Stimulated activated naive B cell treated with anti-CD40 and anti-IgM and Interleukin-4, amounts not matched to agents 10 μg/mL and 1 μg/mL and 100 μg/mL, for 72 hours (primary cell): ENCODE measurements around the gene PRTFDC1.
"Not testable (repeated sequence)": the region's sequence is repeated elsewhere in the genome, so short reads cannot be mapped to it uniquely, and the experiment has no call there.

Experiments used
- ATAC-seq, 2 donors: fragments of 150-1000 bp; cut with Tn5 transposase; replicated peaks; 2 replicates each; pipeline ENCODE4 v1.10.0; 2021; ENCODE audit warnings: moderate library complexity in 1 of 2
- DNase-seq: peaks from one replicate; pipeline ENCODE4 v3.0.0; 2021
- H3K27ac Mint-ChIP-seq: one replicate; pipeline ENCODE4 v1.8.0; 2022; ENCODE audit warnings: mild to moderate bottlenecking, mixed read lengths
- H3K27me3 Mint-ChIP-seq, 2 donors: one replicate each; pipeline ENCODE4 v1.8.0; 2022; ENCODE audit warnings: mixed read lengths in 2 of 2
- H3K36me3 Mint-ChIP-seq, 2 donors: one replicate each; pipeline ENCODE4 v1.8.0; 2022; ENCODE audit warnings: mixed read lengths in 2 of 2, mild to moderate bottlenecking in 1 of 2
- H3K4me1 Mint-ChIP-seq, 2 donors: one replicate each; pipeline ENCODE4 v1.8.0; 2022; ENCODE audit warnings: mixed read lengths in 2 of 2, mild to moderate bottlenecking in 1 of 2
- H3K4me3 Mint-ChIP-seq, 2 donors: one replicate each; pipeline ENCODE4 v1.8.0; 2022; ENCODE audit warnings: mild to moderate bottlenecking in 2 of 2, mixed read lengths in 2 of 2, moderate library complexity in 1 of 2
- H3K9me3 Mint-ChIP-seq, 2 donors: one replicate each; pipeline ENCODE4 v1.8.0; 2022; ENCODE audit warnings: mixed read lengths in 2 of 2, mild to moderate bottlenecking in 1 of 2

Gene PRTFDC1

GRCh38 chr10:24957624-24958051 lies 5.2 kb upstream of the PRTFDC1 start:
- ATAC-seq, H3K27ac Mint-ChIP-seq, H3K9me3 Mint-ChIP-seq, H3K36me3 Mint-ChIP-seq, H3K4me3 Mint-ChIP-seq, DNase-seq, H3K4me1 Mint-ChIP-seq: not testable (repeated sequence)
- peaks cover 29 to 38% of the 10 kb centered on the region in 2 donors for H3K27me3 Mint-ChIP-seq

- peaks cover 4 to 12% of the 10 kb centered on the region in 2 donors for H3K4me1 Mint-ChIP-seq
- H3K4me3 Mint-ChIP-seq: peak overlapping the region; percentile 64 to 72
- DNase-seq: no peak
- H3K27me3 Mint-ChIP-seq: peaks cover 41 to 63% of the 10 kb centered on the region in 2 donors
- no peak for ATAC-seq
- H3K36me3 Mint-ChIP-seq: no peaks in the 10 kb centered on the region
- H3K9me3 Mint-ChIP-seq: peaks cover 0 to 3% of the 10 kb centered on the region in 2 donors
- H3K27ac Mint-ChIP-seq: peak overlapping the region; percentile 27
Observed at GRCh38 chr10:24953675-24954074, 1.3 kb upstream of the PRTFDC1 start.

GRCh38 chr10:24952707-24953645 lies 570 bp upstream of the PRTFDC1 start:
- Mint-ChIP-seq H3K4me1 (peaks cover 4 to 12% of the 10 kb centered on the region in 2 donors), H3K4me3 (peak overlapping the region; percentile 64 to 72), H3K27ac (peak overlapping the region; percentile 27), H3K27me3 (peaks cover 45 to 63% of the 10 kb centered on the region in 2 donors), H3K9me3 (peaks cover 0 to 3% of the 10 kb centered on the region in 2 donors), H3K36me3 (no peaks in the 10 kb centered on the region)
- ATAC-seq: peak; percentile 59
- DNase-seq: no peak

- DNase-seq (no peak), ATAC-seq (no peak)
- Mint-ChIP-seq H3K9me3 (peaks cover 0 to 3% of the 10 kb centered on the region in 2 donors), H3K27ac (no peak overlapping the region), H3K27me3 (peaks cover 39 to 52% of the 10 kb centered on the region in 2 donors), H3K4me1 (peaks cover 4 to 12% of the 10 kb centered on the region in 2 donors), H3K4me3 (peak overlapping the region; percentile 73 to 80), H3K36me3 (no peaks in the 10 kb centered on the region)
Observed at GRCh38 chr10:24951201-24952142, 934 bp downstream of the PRTFDC1 start.

- Mint-ChIP-seq H3K4me1 (peaks cover 4 to 12% of the 10 kb centered on the region in 2 donors), H3K27me3 (peaks cover 39 to 51% of the 10 kb centered on the region in 2 donors), H3K36me3 (no peaks in the 10 kb centered on the region), H3K4me3 (no peak overlapping the region), H3K9me3 (peaks cover 0 to 3% of the 10 kb centered on the region in 2 donors), H3K27ac (no peak overlapping the region)
- DNase-seq (no peak), ATAC-seq (no peak)
Observed at GRCh38 chr10:24950439-24950838, 2.0 kb downstream of the PRTFDC1 start.

- ATAC-seq: no peak
- H3K4me1 Mint-ChIP-seq: peaks cover 4 to 12% of the 10 kb centered on the region in 2 donors
- no peak overlapping the region for H3K4me3 Mint-ChIP-seq
- DNase-seq: no peak
- peaks cover 39 to 48% of the 10 kb centered on the region in 2 donors for H3K27me3 Mint-ChIP-seq
- no peak overlapping the region for H3K27ac Mint-ChIP-seq
- H3K9me3 Mint-ChIP-seq: peaks cover 0 to 1% of the 10 kb centered on the region in 2 donors
- no peaks in the 10 kb centered on the region for H3K36me3 Mint-ChIP-seq
Observed at GRCh38 chr10:24949616-24950015, 2.8 kb downstream of the PRTFDC1 start.

GRCh38 chr10:24947304-24948097 lies 4.9 kb downstream of the PRTFDC1 start:
- Mint-ChIP-seq H3K4me3 (no peak overlapping the region), H3K4me1 (peaks cover 2 to 6% of the 10 kb centered on the region in 2 donors), H3K27me3 (peaks cover 30 to 37% of the 10 kb centered on the region in 2 donors), H3K9me3 (peaks cover 0 to 1% of the 10 kb centered on the region in 2 donors), H3K27ac (no peak overlapping the region), H3K36me3 (no peaks in the 10 kb centered on the region)
- ATAC-seq: no peak
- no peak for DNase-seq

GRCh38 chr10:24944512-24945255 lies 7.7 kb downstream of the PRTFDC1 start:
- peaks cover 13 to 15% of the 10 kb centered on the region in 2 donors for H3K27me3 Mint-ChIP-seq
- no peak for ATAC-seq
- no peak overlapping the region for H3K4me3 Mint-ChIP-seq
- H3K9me3 Mint-ChIP-seq: peaks cover 0 to 1% of the 10 kb centered on the region in 2 donors
- H3K36me3 Mint-ChIP-seq: no peaks in the 10 kb centered on the region
- H3K27ac Mint-ChIP-seq: no peak overlapping the region
- DNase-seq: no peak
- no peaks in the 10 kb centered on the region for H3K4me1 Mint-ChIP-seq

GRCh38 chr10:24938525-24938924 lies 13.9 kb downstream of the PRTFDC1 start:
- Mint-ChIP-seq H3K36me3 (no peaks in the 10 kb centered on the region), H3K27me3 (peaks cover 0 to 11% of the 10 kb centered on the region in 2 donors), H3K27ac (no peak overlapping the region), H3K9me3 (peaks cover 2 to 4% of the 10 kb centered on the region in 2 donors), H3K4me3 (no peak overlapping the region), H3K4me1 (no peaks in the 10 kb centered on the region)
- DNase-seq: no peak
- ATAC-seq: no peak

- DNase-seq (no peak), ATAC-seq (no peak)
- Mint-ChIP-seq H3K9me3 (peaks cover 2 to 4% of the 10 kb centered on the region in 2 donors), H3K4me1 (no peaks in the 10 kb centered on the region), H3K4me3 (no peak overlapping the region), H3K36me3 (no peaks in the 10 kb centered on the region), H3K27ac (no peak overlapping the region), H3K27me3 (peaks cover 0 to 11% of the 10 kb centered on the region in 2 donors)
Observed at GRCh38 chr10:24938076-24938475, 14.3 kb downstream of the PRTFDC1 start.

- Mint-ChIP-seq H3K36me3 (no peaks in the 10 kb centered on the region), H3K27me3 (peaks cover 0 to 16% of the 10 kb centered on the region in 2 donors), H3K27ac (no peak overlapping the region), H3K9me3 (peaks cover 2 to 4% of the 10 kb centered on the region in 2 donors), H3K4me3 (no peak overlapping the region), H3K4me1 (no peaks in the 10 kb centered on the region)
- DNase-seq: no peak
- no peak for ATAC-seq
Observed at GRCh38 chr10:24935504-24936292, 16.7 kb downstream of the PRTFDC1 start.

- H3K4me3 Mint-ChIP-seq: no peak overlapping the region
- no peaks in the 10 kb centered on the region for H3K36me3 Mint-ChIP-seq
- DNase-seq: no peak
- no peak for ATAC-seq
- no peak overlapping the region for H3K27ac Mint-ChIP-seq
- peaks cover 0 to 17% of the 10 kb centered on the region in 2 donors for H3K27me3 Mint-ChIP-seq
- peaks cover 4 to 6% of the 10 kb centered on the region in 2 donors for H3K4me1 Mint-ChIP-seq
- H3K9me3 Mint-ChIP-seq: peaks cover 2 to 4% of the 10 kb centered on the region in 2 donors
Observed at GRCh38 chr10:24931236-24931635, 21.2 kb downstream of the PRTFDC1 start.
